NCI-H1092 (cell line): ENCODE data around the gene RXRG.

ENCODE experiments used
- DNase-seq: peaks from one replicate; lab custom pipeline; 2025; lab: John Stamatoyannopoulos, UW

Gene RXRG

GRCh38 chr1:165449131-165449530 lies 4.2 kb upstream of the RXRG start:
- DNase-seq: no peak

- DNase-seq: no peak
These were observed 462 bp upstream of the RXRG start for GRCh38 chr1:165445388-165445787.

DNA sequence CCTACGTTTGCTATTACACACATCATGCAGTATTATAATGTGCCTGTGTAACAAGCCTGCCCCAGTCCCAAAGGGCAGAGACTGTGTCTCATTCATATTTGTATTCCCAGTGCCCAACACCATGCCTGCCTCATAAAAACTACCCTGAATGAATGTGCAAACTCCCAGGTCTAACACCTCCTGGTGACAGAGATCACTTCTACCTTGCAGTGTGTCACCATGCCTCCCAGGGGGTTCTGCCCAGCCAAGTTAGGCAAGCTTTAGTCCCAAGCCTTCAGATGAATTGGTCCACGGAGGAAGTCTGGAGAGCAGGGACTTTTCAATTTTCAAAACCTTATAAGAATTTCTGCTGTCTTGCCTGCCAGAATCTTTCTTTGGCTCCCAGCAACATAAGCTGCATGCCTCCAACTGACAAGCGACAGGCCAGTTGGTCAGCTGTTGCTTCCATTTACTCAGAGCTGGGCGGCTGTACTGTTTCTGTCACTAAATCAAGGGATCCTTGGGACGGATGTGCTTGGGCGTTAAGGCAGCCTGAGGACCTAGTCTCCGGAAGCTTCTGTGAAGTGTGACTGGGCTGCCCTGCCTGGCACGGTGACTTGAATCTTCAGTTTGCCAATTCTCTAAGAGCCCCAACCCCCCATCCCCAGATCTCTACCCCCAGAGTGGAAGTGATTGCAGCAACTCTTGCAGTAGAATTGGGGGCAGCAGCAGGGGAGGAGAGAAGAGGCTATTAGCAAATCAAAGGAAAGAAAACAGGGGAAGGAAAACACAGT lies 1.2 kb downstream of the RXRG start:
- DNase-seq: no peak

DNA sequence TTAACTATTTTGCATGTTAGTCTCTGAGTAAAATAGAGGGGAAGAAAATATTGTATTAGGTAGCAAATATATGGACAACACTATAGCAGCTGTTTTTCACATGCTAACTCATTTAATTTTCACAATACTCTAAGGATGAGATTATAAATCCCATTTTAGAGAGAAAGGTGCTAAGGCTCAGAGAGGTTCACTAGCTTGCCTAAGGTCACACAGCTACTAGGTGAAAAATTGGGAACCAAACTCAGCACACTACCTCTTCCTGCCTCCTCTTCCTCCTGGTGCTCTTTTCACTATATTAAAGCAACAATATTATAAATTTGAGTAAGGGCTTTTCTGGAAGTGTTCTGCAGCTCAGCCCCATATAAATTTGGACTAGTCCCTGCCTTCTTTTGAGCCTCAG lies 2.3 kb downstream of the RXRG start:
- DNase-seq: no peak

DNA sequence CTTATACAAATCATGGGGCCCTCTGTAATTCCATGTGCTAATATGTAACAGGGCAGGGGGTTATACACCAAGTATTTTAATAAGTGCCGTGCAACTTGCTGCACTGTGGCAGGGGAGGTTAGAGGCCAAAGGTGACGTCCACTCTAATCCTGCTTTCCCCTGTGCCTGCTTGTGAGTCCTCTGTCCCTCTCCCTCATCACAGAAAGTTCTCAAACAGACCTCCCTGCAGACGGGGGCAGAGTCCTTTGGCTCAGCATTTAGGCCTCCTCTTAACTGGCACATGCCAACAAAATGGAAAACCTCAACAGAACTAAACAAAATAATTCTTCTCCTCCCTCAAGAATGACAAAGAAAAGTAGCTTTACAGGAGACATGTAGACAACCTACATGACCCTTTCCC lies 2.9 kb downstream of the RXRG start:
- no peak for DNase-seq

DNA sequence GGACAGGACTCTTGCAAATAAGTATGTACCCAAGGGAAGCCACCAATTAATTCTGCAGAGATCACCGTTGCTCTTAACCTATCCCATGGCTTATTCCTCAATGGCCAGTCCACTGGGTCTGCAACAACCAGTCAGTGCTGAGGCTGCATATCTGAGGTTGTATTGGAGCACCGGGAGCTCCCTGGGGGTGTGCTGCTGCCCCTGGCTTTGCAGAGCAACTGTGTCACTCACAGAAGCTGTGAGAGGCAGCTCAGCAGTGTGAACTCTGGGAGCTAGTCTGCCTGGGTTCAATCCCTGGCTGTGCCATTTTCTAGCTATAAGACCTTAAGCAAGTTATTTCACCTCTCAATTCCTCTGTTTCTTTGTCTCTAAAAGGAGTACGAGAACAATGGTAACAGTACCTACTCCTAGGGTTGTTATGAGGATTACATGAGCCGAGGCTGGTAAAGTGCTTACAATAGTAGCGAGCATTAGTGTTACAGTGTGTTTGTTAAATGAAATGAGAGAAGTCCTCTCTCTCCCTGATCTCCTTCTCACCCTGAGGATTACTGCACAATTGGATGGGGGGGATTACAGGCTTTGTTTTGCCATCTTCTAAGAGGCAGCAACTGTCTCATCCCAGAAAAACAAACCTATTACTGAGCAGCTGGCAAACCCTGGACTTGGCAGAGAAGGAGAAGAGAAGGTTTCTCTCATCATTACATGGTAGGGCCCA lies 3.6 kb downstream of the RXRG start:
- no peak for DNase-seq

- no peak for DNase-seq
These were observed 5.6 kb downstream of the RXRG start for GRCh38 chr1:165439330-165439729.

DNA sequence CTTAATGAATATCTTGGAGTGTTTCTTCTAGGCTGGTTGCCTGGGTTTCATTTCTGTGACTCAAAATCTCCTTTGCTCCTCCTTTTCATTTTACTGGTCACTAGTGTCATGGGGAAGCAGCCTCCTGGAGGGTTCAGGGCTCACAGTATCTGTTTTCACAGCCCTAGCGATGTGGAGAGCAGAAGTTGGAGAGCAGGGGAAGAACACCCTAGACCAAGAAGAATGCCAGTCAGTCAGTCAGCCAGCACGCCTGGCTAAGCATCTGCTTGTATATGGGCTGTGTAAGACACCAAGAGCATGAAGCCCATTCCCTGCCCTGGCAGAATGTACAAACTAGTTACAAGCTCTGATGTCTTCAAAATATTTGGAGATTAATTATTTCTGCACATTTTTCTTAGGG lies 7.9 kb downstream of the RXRG start:
- DNase-seq: no peak

GRCh38 chr1:165435801-165436200 lies 9.1 kb downstream of the RXRG start:
- DNase-seq: no peak

- DNase-seq: peak; percentile 35
These were observed 10.6 kb downstream of the RXRG start for GRCh38 chr1:165434281-165434680.

- DNase-seq: no peak
These were observed 13.8 kb downstream of the RXRG start for GRCh38 chr1:165431079-165431478.

- DNase-seq: no peak
These were observed 18.2 kb downstream of the RXRG start for GRCh38 chr1:165426745-165427144.

DNA sequence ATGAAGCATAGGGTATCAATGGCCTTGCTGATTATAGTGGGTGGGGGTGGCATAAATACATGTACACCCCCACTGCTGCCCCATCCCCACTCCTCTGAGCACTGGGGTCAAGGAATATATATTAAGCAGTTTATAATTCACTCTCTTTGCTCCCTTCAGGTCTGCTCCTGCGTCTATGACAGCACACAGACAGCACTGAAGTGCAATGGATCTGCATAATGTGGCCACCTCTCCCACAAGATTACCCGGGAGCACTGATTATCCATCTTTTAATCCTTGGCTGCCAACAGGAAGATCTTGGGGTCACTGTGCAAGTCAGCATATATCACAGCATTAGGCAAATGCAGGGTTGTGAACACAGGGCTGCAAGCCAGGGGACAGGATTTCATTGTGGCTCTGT lies 19.3 kb downstream of the RXRG start:
- no peak for DNase-seq

- no peak for DNase-seq
These were observed 20.3 kb downstream of the RXRG start for GRCh38 chr1:165424454-165425216.

GRCh38 chr1:165423136-165423535 lies 21.8 kb downstream of the RXRG start:
- no peak for DNase-seq

GRCh38 chr1:165420655-165421054 lies 24.3 kb downstream of the RXRG start:
- DNase-seq: no peak

GRCh38 chr1:165419839-165420238 lies 25.1 kb downstream of the RXRG start:
- no peak for DNase-seq

DNA sequence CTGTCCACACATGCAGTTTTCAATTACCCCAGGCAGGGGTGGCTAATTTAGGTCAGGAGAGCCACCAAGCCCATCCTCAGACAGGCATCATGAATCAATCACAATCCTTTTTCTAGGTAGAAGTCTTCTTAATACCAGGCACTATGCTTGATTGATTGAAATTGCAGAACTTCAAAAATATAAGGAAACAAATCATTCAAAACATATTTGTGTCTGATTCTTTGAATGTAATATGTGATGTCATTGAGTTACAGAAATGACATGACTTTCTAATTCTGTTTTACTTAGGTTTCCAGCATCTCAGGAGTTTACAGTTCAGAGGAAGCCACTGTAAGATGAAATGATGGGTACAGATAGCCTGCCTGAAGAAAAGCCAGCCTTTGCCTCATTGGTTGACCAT lies 26.7 kb downstream of the RXRG start:
- no peak for DNase-seq

- DNase-seq: no peak
These were observed 28.1 kb downstream of the RXRG start for GRCh38 chr1:165416876-165417275.

DNA sequence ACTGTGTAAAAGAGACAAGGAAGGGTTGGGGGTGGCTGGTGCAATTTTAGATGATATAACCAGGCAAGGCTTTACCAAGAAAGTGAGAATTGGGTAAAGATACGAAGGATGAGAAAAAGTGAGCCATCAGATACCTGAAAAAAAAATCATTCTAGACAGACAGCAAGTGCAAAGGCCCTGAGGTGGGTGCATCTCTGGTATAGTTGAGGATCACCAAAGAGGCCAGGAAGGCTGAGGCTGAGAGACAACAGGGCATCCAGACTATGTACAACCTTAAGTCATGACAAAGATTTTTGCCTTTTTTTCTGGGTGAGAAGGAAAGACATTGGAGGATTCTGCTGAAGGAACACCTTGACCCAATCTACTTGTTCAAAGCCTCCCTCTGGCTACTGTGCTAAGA lies 29.9 kb downstream of the RXRG start:
- no peak for DNase-seq

DNA sequence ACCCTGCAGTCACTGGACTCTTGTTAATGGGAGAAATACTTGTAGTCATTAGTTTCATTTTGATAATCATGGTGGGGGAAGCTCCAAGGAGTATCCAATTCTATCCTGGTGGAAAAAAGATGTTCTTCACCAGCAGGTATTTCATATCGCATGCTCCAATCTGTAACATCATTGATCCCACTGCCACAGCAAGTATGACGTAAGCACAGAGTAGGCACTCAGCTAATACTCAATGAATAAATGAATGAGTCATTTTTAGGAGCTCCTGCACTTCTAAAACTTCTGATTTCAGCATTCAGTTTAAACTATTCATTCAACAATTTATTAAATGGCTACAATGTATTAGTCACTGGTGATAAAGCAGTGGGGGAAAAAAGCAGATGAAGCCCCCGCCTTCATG lies 30.3 kb downstream of the RXRG start:
- no peak for DNase-seq

GRCh38 chr1:165411396-165411795 lies 33.5 kb downstream of the RXRG start:
- DNase-seq: no peak
